ENCODE measurements around the gene HOXC11.

GRCh38 chr12:53944209-53944608, 28.7 kb upstream of the HOXC11 start:
- TF ChIP-seq, protein P1, sequence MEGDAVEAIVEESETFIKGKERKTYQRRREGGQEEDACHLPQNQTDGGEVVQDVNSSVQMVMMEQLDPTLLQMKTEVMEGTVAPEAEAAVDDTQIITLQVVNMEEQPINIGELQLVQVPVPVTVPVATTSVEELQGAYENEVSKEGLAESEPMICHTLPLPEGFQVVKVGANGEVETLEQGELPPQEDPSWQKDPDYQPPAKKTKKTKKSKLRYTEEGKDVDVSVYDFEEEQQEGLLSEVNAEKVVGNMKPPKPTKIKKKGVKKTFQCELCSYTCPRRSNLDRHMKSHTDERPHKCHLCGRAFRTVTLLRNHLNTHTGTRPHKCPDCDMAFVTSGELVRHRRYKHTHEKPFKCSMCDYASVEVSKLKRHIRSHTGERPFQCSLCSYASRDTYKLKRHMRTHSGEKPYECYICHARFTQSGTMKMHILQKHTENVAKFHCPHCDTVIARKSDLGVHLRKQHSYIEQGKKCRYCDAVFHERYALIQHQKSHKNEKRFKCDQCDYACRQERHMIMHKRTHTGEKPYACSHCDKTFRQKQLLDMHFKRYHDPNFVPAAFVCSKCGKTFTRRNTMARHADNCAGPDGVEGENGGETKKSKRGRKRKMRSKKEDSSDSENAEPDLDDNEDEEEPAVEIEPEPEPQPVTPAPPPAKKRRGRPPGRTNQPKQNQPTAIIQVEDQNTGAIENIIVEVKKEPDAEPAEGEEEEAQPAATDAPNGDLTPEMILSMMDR (conservative IDR thresholded peaks at IDR 0.05; ENCODE audit: low read depth, low read length) = no peak
- TF ChIP-seq MXI1 (IDR thresholded peaks at IDR 0.05; ENCODE audit: borderline replicate concordance, low read depth, low read length) = no peak
- no peak for TF ChIP-seq MAZ (IDR thresholded peaks at IDR 0.05; ENCODE audit: borderline replicate concordance, low read depth, low read length)
- TF ChIP-seq RAD21 (IDR thresholded peaks at IDR 0.05; ENCODE audit: low read length) = no peak
- no peak for TF ChIP-seq RCOR1 (IDR thresholded peaks at IDR 0.05; ENCODE audit: insufficient replicate concordance, low read length)
- no peak for TF ChIP-seq FOS (IDR thresholded peaks at IDR 0.05; ENCODE audit: low read depth, low read length)
- no peak for TF ChIP-seq NFE2L2 (IDR thresholded peaks at IDR 0.05; ENCODE audit: low read depth, low read length)
- TF ChIP-seq POLR2A (IDR thresholded peaks at IDR 0.05; ENCODE audit: low read depth, low read length) = no peak
- TF ChIP-seq CEBPB (IDR thresholded peaks at IDR 0.05; ENCODE audit: low read depth, low read length) = no peak
- TF ChIP-seq RFX5 (IDR thresholded peaks at IDR 0.05; ENCODE audit: low read depth, low read length) = no peak
- no peak for TF ChIP-seq ELK1 (IDR thresholded peaks at IDR 0.05; ENCODE audit: borderline replicate concordance, low read depth, low read length)
